GM18861 (cell line): ENCODE data around the gene JAGN1.
"Not testable (repeated sequence)": the region's sequence is repeated elsewhere in the genome, so short reads cannot be mapped to it uniquely, and the experiment has no call there.

Experiments
- ATAC-seq: cut with Tn5 transposase; IDR thresholded peaks from one replicate; pipeline ENCODE4 v1.9.1; 2021; ENCODE audit not compliant: unreplicated experiment

The JAGN1 gene

GRCh38 chr3:9916734-9917680 lies 26.6 kb downstream of the JAGN1 start, which contains the start of gene IL17RC:
Gene IL17RC, plus strand, starts transcription at chr3:9917098. Its CDS starts 218 bp downstream, at chr3:9917316.
- ATAC-seq = no peak

GRCh38 chr3:9917820-9918219 lies 27.4 kb downstream of the JAGN1 start:
- ATAC-seq = no peak

- no peak for ATAC-seq
These were observed 28.0 kb downstream of the JAGN1 start for GRCh38 chr3:9918261-9919038.

- ATAC-seq = no peak
These were observed 37.7 kb downstream of the JAGN1 start for GRCh38 chr3:9928158-9928557.

GRCh38 chr3:9930804-9931418 lies 40.5 kb downstream of the JAGN1 start:
- ATAC-seq = no peak

GRCh38 chr3:9932535-9932842 lies 42.1 kb downstream of the JAGN1 start:
- ATAC-seq = no peak

- peak; percentile 57 for ATAC-seq
These were observed 42.6 kb downstream of the JAGN1 start for GRCh38 chr3:9932843-9933560.

GRCh38 chr3:9933561-9934234 lies 43.3 kb downstream of the JAGN1 start, which contains the start of gene CRELD1:
Gene CRELD1, plus strand, starts transcription at chr3:9933834. Its CDS starts 605 bp downstream, at chr3:9934439.
- peak; percentile 75 for ATAC-seq

- no peak for ATAC-seq
These were observed 43.8 kb downstream of the JAGN1 start for GRCh38 chr3:9934235-9934621.

- ATAC-seq = no peak
These were observed 44.6 kb downstream of the JAGN1 start for GRCh38 chr3:9934993-9935392.

- ATAC-seq = no peak
These were observed 45.6 kb downstream of the JAGN1 start for GRCh38 chr3:9935966-9936510.

GRCh38 chr3:9937486-9938238 lies 47.3 kb downstream of the JAGN1 start:
- no peak for ATAC-seq

- ATAC-seq = no peak
These were observed 48.6 kb downstream of the JAGN1 start for GRCh38 chr3:9938966-9939365.

GRCh38 chr3:9939906-9940305 lies 49.5 kb downstream of the JAGN1 start:
- ATAC-seq = not testable (repeated sequence)

GRCh38 chr3:9940746-9941145 lies 50.3 kb downstream of the JAGN1 start:
- no peak for ATAC-seq

- no peak for ATAC-seq
These were observed 51.8 kb downstream of the JAGN1 start for GRCh38 chr3:9942164-9942563.

- ATAC-seq = no peak
These were observed 52.7 kb downstream of the JAGN1 start for GRCh38 chr3:9942934-9943690.
